HG03139 (cell line): Measurements from ENCODE around the gene LSM7.
"Not testable (repeated sequence)": the region's sequence is repeated elsewhere in the genome, so short reads cannot be mapped to it uniquely, and the experiment has no call there.

Experiments
- ATAC-seq: cut with Tn5 transposase; IDR thresholded peaks from one replicate; pipeline ENCODE4 v1.9.1; 2021; ENCODE audit not compliant: unreplicated experiment

LSM7 gene

GRCh38 chr19:2281265-2282061 is 46.9 kb downstream of the LSM7 start:
- ATAC-seq: not testable (repeated sequence)

GRCh38 chr19:2280633-2281264 is 47.6 kb downstream of the LSM7 start:
- no peak for ATAC-seq

GRCh38 chr19:2278459-2279158 is 49.8 kb downstream of the LSM7 start:
- ATAC-seq: no peak

- ATAC-seq: no peak
These were observed 51.2 kb downstream of the LSM7 start for GRCh38 chr19:2277138-2277537.

GRCh38 chr19:2276429-2276986 is 51.9 kb downstream of the LSM7 start:
- no peak for ATAC-seq

- ATAC-seq: no peak
These were observed 52.6 kb downstream of the LSM7 start for GRCh38 chr19:2275588-2276428.

- no peak for ATAC-seq
These were observed 53.4 kb downstream of the LSM7 start for GRCh38 chr19:2274931-2275535.

- no peak for ATAC-seq
These were observed 54.1 kb downstream of the LSM7 start for GRCh38 chr19:2274185-2274711.

- ATAC-seq: no peak
These were observed 54.8 kb downstream of the LSM7 start for GRCh38 chr19:2273356-2274184.
